Panc1 (cell line): ENCODE measurements around the gene OR52K2.

ENCODE experiments used
- POLR2AphosphoS5 ChIP-seq: IDR thresholded peaks from 2 replicates; pipeline ENCODE4 v1.6.1; 2012; ENCODE audit warnings: mild to moderate bottlenecking, low read depth, low read length, moderate library complexity
- REST ChIP-seq, 2 experiments: IDR thresholded peaks; 2 replicates each; pipeline ENCODE4 v1.6.1; 2011 to 2012; ENCODE audit warnings: low read depth in 2 of 2, control low read depth in 1 of 2, low read length in 1 of 2, mild to moderate bottlenecking in 1 of 2, moderate library complexity in 1 of 2; ENCODE audit not compliant: insufficient read depth in 1 of 2
- SIN3A ChIP-seq: IDR thresholded peaks from 2 replicates; pipeline ENCODE4 v1.6.1; 2012; ENCODE audit warnings: low read depth, mild to moderate bottlenecking, low read length, moderate library complexity, borderline replicate concordance; ENCODE audit not compliant: insufficient read depth
- TF ChIP-seq, protein P1 (sequence below): fragments of 450-650 bp; IDR thresholded peaks from 2 replicates; pipeline ENCODE4 v1.5.1; 2017; ENCODE audit warnings: mild to moderate bottlenecking

DNA sequence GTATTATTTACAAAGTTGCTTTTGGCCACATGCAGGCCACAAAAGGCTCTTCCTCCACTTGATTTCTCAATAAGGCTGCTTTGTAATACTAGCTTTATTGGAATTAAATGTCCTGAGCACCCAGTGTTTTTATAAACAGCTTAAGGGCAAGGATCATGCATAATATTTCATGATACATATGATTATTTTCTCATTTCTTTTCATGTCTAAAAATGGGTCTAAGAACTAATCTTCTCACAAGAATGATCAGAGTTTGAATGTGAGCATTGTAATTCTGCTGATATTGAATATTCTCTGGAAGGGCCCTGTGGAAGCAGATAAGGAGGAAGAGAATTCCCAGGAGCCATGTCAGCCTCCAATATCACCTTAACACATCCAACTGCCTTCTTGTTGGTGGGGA lies at the start of gene OR52K2:
- TF ChIP-seq, protein P1, sequence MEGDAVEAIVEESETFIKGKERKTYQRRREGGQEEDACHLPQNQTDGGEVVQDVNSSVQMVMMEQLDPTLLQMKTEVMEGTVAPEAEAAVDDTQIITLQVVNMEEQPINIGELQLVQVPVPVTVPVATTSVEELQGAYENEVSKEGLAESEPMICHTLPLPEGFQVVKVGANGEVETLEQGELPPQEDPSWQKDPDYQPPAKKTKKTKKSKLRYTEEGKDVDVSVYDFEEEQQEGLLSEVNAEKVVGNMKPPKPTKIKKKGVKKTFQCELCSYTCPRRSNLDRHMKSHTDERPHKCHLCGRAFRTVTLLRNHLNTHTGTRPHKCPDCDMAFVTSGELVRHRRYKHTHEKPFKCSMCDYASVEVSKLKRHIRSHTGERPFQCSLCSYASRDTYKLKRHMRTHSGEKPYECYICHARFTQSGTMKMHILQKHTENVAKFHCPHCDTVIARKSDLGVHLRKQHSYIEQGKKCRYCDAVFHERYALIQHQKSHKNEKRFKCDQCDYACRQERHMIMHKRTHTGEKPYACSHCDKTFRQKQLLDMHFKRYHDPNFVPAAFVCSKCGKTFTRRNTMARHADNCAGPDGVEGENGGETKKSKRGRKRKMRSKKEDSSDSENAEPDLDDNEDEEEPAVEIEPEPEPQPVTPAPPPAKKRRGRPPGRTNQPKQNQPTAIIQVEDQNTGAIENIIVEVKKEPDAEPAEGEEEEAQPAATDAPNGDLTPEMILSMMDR, result no peak
- no peak for TF ChIP-seq POLR2AphosphoS5
- TF ChIP-seq REST (IDR thresholded peaks at IDR 0.05; ENCODE audit: insufficient read depth in 1 of 2, low read depth in 2 of 2, low read length in 1 of 2), result no peak
- TF ChIP-seq SIN3A, result no peak
